Measurements from ENCODE around the gene FAM110C. TPM values are rescaled to one million over a fixed set of nuclear protein-coding genes. Genes with fewer than 3 reads are reported as not detected.

Gene FAM110C
- total and polyA plus RNA-seq, 10 donors, result 0.13 to 2.2 (median 0.58) TPM

DNA sequence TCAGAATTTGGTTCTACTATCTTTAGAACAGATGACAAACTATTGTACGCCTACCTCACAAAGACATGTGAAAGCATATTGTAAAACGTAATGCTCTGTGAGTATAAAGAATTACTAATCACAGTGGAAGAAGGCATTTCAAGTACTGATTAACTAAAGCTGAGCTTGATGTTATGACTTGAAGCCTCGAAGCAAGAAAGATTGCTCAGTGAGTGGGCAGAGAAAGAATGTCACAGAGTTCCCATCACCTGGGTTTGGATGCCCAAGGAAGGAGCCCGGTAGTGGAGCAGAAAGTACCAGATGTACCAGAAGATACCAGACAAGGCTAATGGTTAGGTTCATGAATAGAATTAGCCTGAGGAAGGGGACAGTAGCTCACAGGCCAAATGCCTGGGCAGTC is 39.5 kb upstream of the FAM110C start:
- Histone ChIP-seq H3K4me1 (no peaks in the 10 kb centered on the region), H3K27me3 (replicated peaks in 1 of 7) (peaks cover 0 to 6% (median 0%) of the 10 kb centered on the region in 7 donors), H3K9me3 (peaks cover 0 to under 1% (median 0%) of the 10 kb centered on the region in 8 donors), H3K36me3 (no peaks in the 10 kb centered on the region), H3K27ac (no peak overlapping the region), H3K4me3 (no peak overlapping the region)
- intact Hi-C loops (cut with DNase I; ENCODE audit: low total_unique reads), result no loop called here
- 85 to 86% (median 86%) methylated on average over 4 of the region's 4 CpGs for WGBS, 5 donors
- DNase-seq, result no peak
- TF ChIP-seq POLR2AphosphoS5 (IDR thresholded peaks at IDR 0.05), result no peak
- TF ChIP-seq POLR2A (IDR thresholded peaks at IDR 0.05), result no peak
- TF ChIP-seq, protein P1, sequence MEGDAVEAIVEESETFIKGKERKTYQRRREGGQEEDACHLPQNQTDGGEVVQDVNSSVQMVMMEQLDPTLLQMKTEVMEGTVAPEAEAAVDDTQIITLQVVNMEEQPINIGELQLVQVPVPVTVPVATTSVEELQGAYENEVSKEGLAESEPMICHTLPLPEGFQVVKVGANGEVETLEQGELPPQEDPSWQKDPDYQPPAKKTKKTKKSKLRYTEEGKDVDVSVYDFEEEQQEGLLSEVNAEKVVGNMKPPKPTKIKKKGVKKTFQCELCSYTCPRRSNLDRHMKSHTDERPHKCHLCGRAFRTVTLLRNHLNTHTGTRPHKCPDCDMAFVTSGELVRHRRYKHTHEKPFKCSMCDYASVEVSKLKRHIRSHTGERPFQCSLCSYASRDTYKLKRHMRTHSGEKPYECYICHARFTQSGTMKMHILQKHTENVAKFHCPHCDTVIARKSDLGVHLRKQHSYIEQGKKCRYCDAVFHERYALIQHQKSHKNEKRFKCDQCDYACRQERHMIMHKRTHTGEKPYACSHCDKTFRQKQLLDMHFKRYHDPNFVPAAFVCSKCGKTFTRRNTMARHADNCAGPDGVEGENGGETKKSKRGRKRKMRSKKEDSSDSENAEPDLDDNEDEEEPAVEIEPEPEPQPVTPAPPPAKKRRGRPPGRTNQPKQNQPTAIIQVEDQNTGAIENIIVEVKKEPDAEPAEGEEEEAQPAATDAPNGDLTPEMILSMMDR (IDR thresholded peaks at IDR 0.05 in 8 of 11, conservative IDR thresholded peaks at IDR 0.05 in 3 of 11), result no peak

- Histone ChIP-seq H3K9me3 (no peaks in the 10 kb centered on the region), H3K4me3 (no peak overlapping the region), H3K4me1 (no peaks in the 10 kb centered on the region), H3K36me3 (no peaks in the 10 kb centered on the region), H3K27me3 (replicated peaks in 1 of 7) (peaks cover 0 to 15% (median 0%) of the 10 kb centered on the region in 7 donors), H3K27ac (no peak overlapping the region)
- DNase-seq, result no peak
- no peak for TF ChIP-seq POLR2AphosphoS5 (IDR thresholded peaks at IDR 0.05)
- TF ChIP-seq, protein P1 (IDR thresholded peaks at IDR 0.05 in 8 of 11, conservative IDR thresholded peaks at IDR 0.05 in 3 of 11), result no peak
- no peak for TF ChIP-seq POLR2A (IDR thresholded peaks at IDR 0.05)
- intact Hi-C loops (cut with DNase I; ENCODE audit: low total_unique reads), result no loop called here
- 73 to 84% (median 74%) methylated on average over 2 of the region's 2 CpGs for WGBS, 5 donors
These were observed 37.8 kb upstream of the FAM110C start for GRCh38 chr2:84121-84520.

GRCh38 chr2:80971-81736 is 34.8 kb upstream of the FAM110C start:
- DNase-seq, result no peak
- intact Hi-C loops (cut with DNase I; ENCODE audit: low total_unique reads), result no loop called here
- TF ChIP-seq POLR2AphosphoS5 (IDR thresholded peaks at IDR 0.05) (no peak), POLR2A (IDR thresholded peaks at IDR 0.05) (no peak)
- TF ChIP-seq, protein P1 (IDR thresholded peaks at IDR 0.05 in 8 of 11, conservative IDR thresholded peaks at IDR 0.05 in 3 of 11), result no peak
- WGBS, 5 donors, result 75 to 84% (median 78%) methylated on average over 10 of the region's 10 CpGs
- no peak overlapping the region for H3K4me3 ChIP-seq
- peaks cover 0 to 6% (median 0%) of the 10 kb centered on the region in 8 donors for H3K9me3 ChIP-seq
- H3K27me3 ChIP-seq (replicated peaks in 1 of 7), result peaks cover 0 to 19% (median 0%) of the 10 kb centered on the region in 7 donors
- H3K4me1 ChIP-seq, result no peaks in the 10 kb centered on the region
- no peaks in the 10 kb centered on the region for H3K36me3 ChIP-seq
- no peak overlapping the region for H3K27ac ChIP-seq

DNA sequence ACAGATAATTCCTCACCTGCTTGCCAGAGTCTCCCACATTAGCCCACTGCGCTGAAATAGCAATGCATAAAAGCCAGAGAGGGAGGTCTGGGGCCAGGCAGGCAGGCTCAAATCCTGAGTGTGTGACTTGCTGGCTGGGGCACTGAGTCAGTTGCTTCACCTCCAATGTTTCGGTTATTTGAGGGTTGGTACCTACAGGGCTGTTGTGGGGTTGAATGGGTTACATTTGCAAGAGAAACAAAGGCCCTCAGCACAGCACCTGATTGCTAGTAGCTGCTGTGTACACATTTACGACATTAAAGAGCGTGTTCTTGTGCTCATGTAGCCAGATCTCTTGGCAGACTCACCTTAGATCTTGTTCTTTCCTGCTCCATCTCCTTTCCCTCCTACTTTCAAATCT is 34.1 kb upstream of the FAM110C start:
- Histone ChIP-seq H3K4me3 (no peak overlapping the region), H3K36me3 (no peaks in the 10 kb centered on the region), H3K27ac (no peak overlapping the region), H3K27me3 (replicated peaks in 1 of 7) (peaks cover 0 to 19% (median 0%) of the 10 kb centered on the region in 7 donors), H3K9me3 (peaks cover 0 to 6% (median 0%) of the 10 kb centered on the region in 8 donors), H3K4me1 (no peaks in the 10 kb centered on the region)
- 59 to 68% (median 62%) methylated on average over 4 of the region's 4 CpGs for WGBS, 5 donors
- intact Hi-C loops (cut with DNase I; ENCODE audit: low total_unique reads), result no loop called here
- no peak for DNase-seq
- TF ChIP-seq POLR2AphosphoS5 (IDR thresholded peaks at IDR 0.05), result no peak
- TF ChIP-seq POLR2A (IDR thresholded peaks at IDR 0.05), result no peak
- TF ChIP-seq, protein P1 (IDR thresholded peaks at IDR 0.05 in 8 of 11, conservative IDR thresholded peaks at IDR 0.05 in 3 of 11), result no peak

Data from spleen (tissue), 11 donors.